HEK293T (cell line): ENCODE measurements around the gene GIPC2.

Source experiments
- ARNT ChIP-seq: fragments of 450-650 bp; IDR thresholded peaks from 2 replicates; pipeline ENCODE4 v1.6.1; 2017; ENCODE audit warnings: mild to moderate bottlenecking
- BHLHE40 ChIP-seq: fragments of 450-650 bp; IDR thresholded peaks from 2 replicates; pipeline ENCODE4 v1.6.1; 2016; ENCODE audit warnings: mild to moderate bottlenecking, moderate library complexity, borderline replicate concordance
- FOXA1 ChIP-seq: fragments of 450-650 bp; IDR thresholded peaks from 2 replicates; pipeline ENCODE4 v1.6.1; 2016; ENCODE audit warnings: mild to moderate bottlenecking
- L3MBTL2 ChIP-seq: fragments of 450-650 bp; conservative IDR thresholded peaks from 2 replicates; pipeline ENCODE4 v1.6.1; 2016; ENCODE audit warnings: mild to moderate bottlenecking
- SP1 ChIP-seq: fragments of 450-650 bp; IDR thresholded peaks from 2 replicates; pipeline ENCODE4 v1.6.1; 2017

GRCh38 chr1:78052685-78053405 lies 7.1 kb downstream of the GIPC2 start:
- no peak for TF ChIP-seq SP1
- no peak for TF ChIP-seq BHLHE40
- no peak for TF ChIP-seq ARNT
- TF ChIP-seq FOXA1, result no peak
- no peak for TF ChIP-seq L3MBTL2
